ENCODE measurements around the gene SULT2B1. TPM values are rescaled to one million over a fixed set of nuclear protein-coding genes. Genes with fewer than 3 reads are reported as not detected.

SULT2B1 gene
- total and polyA plus RNA-seq, 2 of the 4 experiments (the other 2 are of a cell fraction): 0.09 TPM; not detected in 1

DNA sequence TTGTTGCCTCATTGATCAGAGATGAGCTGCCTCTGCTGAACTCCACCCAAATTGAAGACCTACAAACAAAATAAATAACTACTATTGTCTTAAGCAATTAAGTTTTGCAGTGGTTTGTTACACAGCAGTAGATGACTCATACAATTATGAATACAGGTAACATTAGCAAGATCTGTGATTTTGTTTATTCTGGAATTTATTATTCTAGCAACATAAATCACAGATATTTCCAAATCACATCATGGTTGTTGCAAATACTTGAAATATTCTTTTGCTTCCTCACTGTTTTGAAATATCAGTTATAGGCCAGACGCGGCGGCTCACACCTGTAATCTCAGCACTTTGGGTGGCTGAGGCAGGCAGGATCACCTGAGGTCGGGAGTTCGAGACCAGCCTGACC is 27.2 kb upstream of the SULT2B1 start:
- WGBS, 2 experiments (ENCODE audit: extremely low coverage in 2 of 2, insufficient read length in 1 of 2): 93% methylated on average over 3 of the region's 5 CpGs; no CpG with 5 or more reads in 1 of the 2 experiments

More for the DNA sequence above, 27.2 kb upstream of the SULT2B1 start:
- Histone ChIP-seq H4K91ac (ENCODE audit: insufficient read depth, low read depth, low read length) (no peak overlapping the region), H4K8ac (ENCODE audit: low read depth in 2 of 2, low read length in 2 of 2) (no peak overlapping the region), H2BK20ac (ENCODE audit: low read depth, low read length) (no peak overlapping the region), H4K20me1 (ENCODE audit: insufficient read depth, low read length) (no peaks in the 10 kb centered on the region), H3K56ac (ENCODE audit: extremely low read depth, insufficient read depth, low read length) (no peak overlapping the region), H3K4me1 (ENCODE audit: control insufficient read depth, insufficient read depth, low read length) (no peaks in the 10 kb centered on the region), H2BK120ac (ENCODE audit: low read depth, low read length) (no peak overlapping the region), H3K9me1 (ENCODE audit: insufficient read depth, low read length) (no peaks in the 10 kb centered on the region), H2AFZ (replicated peaks; ENCODE audit: low read length, poor library complexity) (no peak overlapping the region), H4K5ac (ENCODE audit: low read depth, low read length) (no peak overlapping the region), H3K4me3 (ENCODE audit: insufficient read depth, low read depth, low read length) (no peak overlapping the region), H2BK5ac (ENCODE audit: low read depth, low read length, poor library complexity, severe bottlenecking) (no peak overlapping the region), H3K4me2 (ENCODE audit: low read depth, low read length) (no peak overlapping the region), H2BK15ac (ENCODE audit: low read depth, low read length) (no peak overlapping the region), H3K18ac (ENCODE audit: low read depth, low read length) (no peak overlapping the region), H2AK9ac (replicated peaks; ENCODE audit: low read depth, low read length, poor library complexity) (no peak overlapping the region), H3K79me1 (ENCODE audit: low read depth in 1 of 2, low read length in 2 of 2) (no peaks in the 10 kb centered on the region), H3K9me3 (ENCODE audit: control insufficient read depth, insufficient read depth, low read length) (peaks cover 18% of the 10 kb centered on the region), H3K27ac (ENCODE audit: insufficient read depth, low read length) (no peak overlapping the region), H2AK5ac (ENCODE audit: low read depth, low read length) (no peak overlapping the region), H3K14ac (replicated peaks; ENCODE audit: low read depth, low read length) (no peak overlapping the region), H3K4ac (ENCODE audit: low read depth, low read length) (no peak overlapping the region), H3K27me3 (ENCODE audit: control insufficient read depth, insufficient read depth, low read length) (no peaks in the 10 kb centered on the region; the same call in 1 of the 2 replicates), H3K23ac (ENCODE audit: low read depth, low read length) (no peak overlapping the region), H3K9ac (ENCODE audit: low read depth, low read length) (no peak overlapping the region), H3K36me3 (ENCODE audit: control insufficient read depth, insufficient read depth, low read length) (no peaks in the 10 kb centered on the region)
- no TSS peak for BruUV-seq (replicated peaks)
- TF ChIP-seq, protein P1, sequence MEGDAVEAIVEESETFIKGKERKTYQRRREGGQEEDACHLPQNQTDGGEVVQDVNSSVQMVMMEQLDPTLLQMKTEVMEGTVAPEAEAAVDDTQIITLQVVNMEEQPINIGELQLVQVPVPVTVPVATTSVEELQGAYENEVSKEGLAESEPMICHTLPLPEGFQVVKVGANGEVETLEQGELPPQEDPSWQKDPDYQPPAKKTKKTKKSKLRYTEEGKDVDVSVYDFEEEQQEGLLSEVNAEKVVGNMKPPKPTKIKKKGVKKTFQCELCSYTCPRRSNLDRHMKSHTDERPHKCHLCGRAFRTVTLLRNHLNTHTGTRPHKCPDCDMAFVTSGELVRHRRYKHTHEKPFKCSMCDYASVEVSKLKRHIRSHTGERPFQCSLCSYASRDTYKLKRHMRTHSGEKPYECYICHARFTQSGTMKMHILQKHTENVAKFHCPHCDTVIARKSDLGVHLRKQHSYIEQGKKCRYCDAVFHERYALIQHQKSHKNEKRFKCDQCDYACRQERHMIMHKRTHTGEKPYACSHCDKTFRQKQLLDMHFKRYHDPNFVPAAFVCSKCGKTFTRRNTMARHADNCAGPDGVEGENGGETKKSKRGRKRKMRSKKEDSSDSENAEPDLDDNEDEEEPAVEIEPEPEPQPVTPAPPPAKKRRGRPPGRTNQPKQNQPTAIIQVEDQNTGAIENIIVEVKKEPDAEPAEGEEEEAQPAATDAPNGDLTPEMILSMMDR (conservative IDR thresholded peaks at IDR 0.05; ENCODE audit: low read depth, low read length): no peak
- TF ChIP-seq RCOR1 (IDR thresholded peaks at IDR 0.05; ENCODE audit: insufficient replicate concordance, low read length): no peak
- no peak for TF ChIP-seq MAZ (IDR thresholded peaks at IDR 0.05; ENCODE audit: borderline replicate concordance, low read depth, low read length)
- TF ChIP-seq FOS (IDR thresholded peaks at IDR 0.05; ENCODE audit: low read depth, low read length): no peak
- TF ChIP-seq RFX5 (IDR thresholded peaks at IDR 0.05; ENCODE audit: low read depth, low read length): no peak
- no peak for TF ChIP-seq CHD1 (IDR thresholded peaks at IDR 0.05; ENCODE audit: low read depth, low read length)
- TF ChIP-seq MXI1 (IDR thresholded peaks at IDR 0.05; ENCODE audit: borderline replicate concordance, low read depth, low read length): no peak
- no peak for TF ChIP-seq POLR2A (IDR thresholded peaks at IDR 0.05; ENCODE audit: low read depth, low read length)
- no peak for TF ChIP-seq BHLHE40 (IDR thresholded peaks at IDR 0.05; ENCODE audit: low read depth, low read length)
- no peak for TF ChIP-seq NFE2L2 (IDR thresholded peaks at IDR 0.05; ENCODE audit: low read depth, low read length)
- no peak for TF ChIP-seq SMC3 (IDR thresholded peaks at IDR 0.05; ENCODE audit: low read depth, low read length)
- no peak for TF ChIP-seq CEBPB (IDR thresholded peaks at IDR 0.05; ENCODE audit: low read depth, low read length)
- TF ChIP-seq, protein P2, sequence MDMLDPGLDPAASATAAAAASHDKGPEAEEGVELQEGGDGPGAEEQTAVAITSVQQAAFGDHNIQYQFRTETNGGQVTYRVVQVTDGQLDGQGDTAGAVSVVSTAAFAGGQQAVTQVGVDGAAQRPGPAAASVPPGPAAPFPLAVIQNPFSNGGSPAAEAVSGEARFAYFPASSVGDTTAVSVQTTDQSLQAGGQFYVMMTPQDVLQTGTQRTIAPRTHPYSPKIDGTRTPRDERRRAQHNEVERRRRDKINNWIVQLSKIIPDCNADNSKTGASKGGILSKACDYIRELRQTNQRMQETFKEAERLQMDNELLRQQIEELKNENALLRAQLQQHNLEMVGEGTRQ (IDR thresholded peaks at IDR 0.05; ENCODE audit: low read depth, low read length): no peak
- TF ChIP-seq, protein P3, sequence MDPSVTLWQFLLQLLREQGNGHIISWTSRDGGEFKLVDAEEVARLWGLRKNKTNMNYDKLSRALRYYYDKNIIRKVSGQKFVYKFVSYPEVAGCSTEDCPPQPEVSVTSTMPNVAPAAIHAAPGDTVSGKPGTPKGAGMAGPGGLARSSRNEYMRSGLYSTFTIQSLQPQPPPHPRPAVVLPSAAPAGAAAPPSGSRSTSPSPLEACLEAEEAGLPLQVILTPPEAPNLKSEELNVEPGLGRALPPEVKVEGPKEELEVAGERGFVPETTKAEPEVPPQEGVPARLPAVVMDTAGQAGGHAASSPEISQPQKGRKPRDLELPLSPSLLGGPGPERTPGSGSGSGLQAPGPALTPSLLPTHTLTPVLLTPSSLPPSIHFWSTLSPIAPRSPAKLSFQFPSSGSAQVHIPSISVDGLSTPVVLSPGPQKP (IDR thresholded peaks at IDR 0.05; ENCODE audit: borderline replicate concordance, low read depth, low read length): no peak
- no peak for TF ChIP-seq RAD21 (IDR thresholded peaks at IDR 0.05; ENCODE audit: low read length)
- no peak for TF ChIP-seq MAFK (IDR thresholded peaks at IDR 0.05; ENCODE audit: low read depth, low read length)
- dilution Hi-C loops (cut with HindIII; ENCODE audit: low sequenced_read_pairs, unreplicated experiment) (no loop called here), intact Hi-C loops (cut with micrococcal nuclease) (no loop called here), in situ Hi-C loops (cut with MboI; ENCODE audit: low sequenced_read_pairs) (no loop called here)
- POLR2A ChIA-PET (ENCODE audit: unreplicated experiment): no interaction called here
- ATAC-seq (ENCODE audit: low read depth) (no peak), DNase-seq (no peak)
- CTCF ChIA-PET: no interaction called here
